Activated T-cell treated with anti-CD3 and anti-CD28 coated beads for 1 hour (primary cell): Measurements from ENCODE around the gene MIGA2.

Experiments used
- DNase-seq: peaks from one replicate; pipeline ENCODE4 v3.0.0-alpha.2; 2020; ENCODE audit warnings: low read depth

The MIGA2 gene

GRCh38 chr9:129037767-129038098 lies 1.3 kb downstream of the MIGA2 start:
- DNase-seq: no peak

GRCh38 chr9:129038109-129038852 lies 1.9 kb downstream of the MIGA2 start:
- DNase-seq: no peak

GRCh38 chr9:129040113-129040643 lies 3.8 kb downstream of the MIGA2 start:
- no peak for DNase-seq

GRCh38 chr9:129042016-129042415 lies 5.6 kb downstream of the MIGA2 start:
- no peak for DNase-seq

- DNase-seq: no peak
Measured at GRCh38 chr9:129052592-129052991, 16.2 kb downstream of the MIGA2 start.

GRCh38 chr9:129053020-129053419 lies 16.6 kb downstream of the MIGA2 start:
- DNase-seq: no peak

GRCh38 chr9:129054163-129054851 lies 17.9 kb downstream of the MIGA2 start:
- no peak for DNase-seq

- DNase-seq: no peak
Measured at GRCh38 chr9:129058965-129059795, 22.8 kb downstream of the MIGA2 start.

GRCh38 chr9:129059796-129060785 lies 23.7 kb downstream of the MIGA2 start:
- DNase-seq: no peak

- DNase-seq: no peak
Measured at GRCh38 chr9:129060991-129061390, 24.6 kb downstream of the MIGA2 start.

- no peak for DNase-seq
Measured at GRCh38 chr9:129063061-129063460, 26.6 kb downstream of the MIGA2 start.

GRCh38 chr9:129064499-129064908 lies 28.1 kb downstream of the MIGA2 start:
- DNase-seq: no peak

GRCh38 chr9:129068110-129068509 lies 31.7 kb downstream of the MIGA2 start:
- DNase-seq: no peak

- peak; percentile 40 for DNase-seq
Measured at GRCh38 chr9:129068990-129069861, 32.8 kb downstream of the MIGA2 start.

- no peak for DNase-seq
Measured at GRCh38 chr9:129069862-129070641, 33.6 kb downstream of the MIGA2 start.

- DNase-seq: no peak
Measured at GRCh38 chr9:129070696-129071525, 34.5 kb downstream of the MIGA2 start.

- no peak for DNase-seq
Measured at GRCh38 chr9:129071526-129072126, 35.2 kb downstream of the MIGA2 start.

- DNase-seq: no peak
Measured at GRCh38 chr9:129072171-129072570, 35.7 kb downstream of the MIGA2 start.
